Ishikawa (cell line): ENCODE data around the gene ADD2.

ENCODE experiments used
- EGR1 ChIP-seq: IDR thresholded peaks from 2 replicates; pipeline ENCODE4 v1.6.1; 2012
- EP300 ChIP-seq: IDR thresholded peaks from 2 replicates; pipeline ENCODE4 v1.6.1; 2012; ENCODE audit warnings: borderline replicate concordance
- FOXM1 ChIP-seq: IDR thresholded peaks from 2 replicates; pipeline ENCODE4 v1.6.1; 2012; ENCODE audit warnings: low read depth, borderline replicate concordance
- RAD21 ChIP-seq: IDR thresholded peaks from 2 replicates; pipeline ENCODE4 v1.6.1; 2012; ENCODE audit warnings: low read depth
- TCF12 ChIP-seq: IDR thresholded peaks from 2 replicates; pipeline ENCODE4 v1.6.1; 2012; ENCODE audit warnings: low read depth
- TEAD4 ChIP-seq: IDR thresholded peaks from 2 replicates; pipeline ENCODE4 v1.6.1; 2012
- YY1 ChIP-seq: IDR thresholded peaks from 2 replicates; pipeline ENCODE4 v1.6.1; 2012; ENCODE audit warnings: low read depth
- TF ChIP-seq, protein P1 (sequence below): IDR thresholded peaks from 2 replicates; pipeline ENCODE4 v1.6.1; 2012
- TF ChIP-seq, protein P2 (sequence below): IDR thresholded peaks from 2 replicates; pipeline ENCODE4 v1.6.1; 2012
- TF ChIP-seq, protein P3 (sequence below): IDR thresholded peaks from 2 replicates; pipeline ENCODE4 v1.6.1; 2012; ENCODE audit warnings: low read depth, mild to moderate bottlenecking

DNA sequence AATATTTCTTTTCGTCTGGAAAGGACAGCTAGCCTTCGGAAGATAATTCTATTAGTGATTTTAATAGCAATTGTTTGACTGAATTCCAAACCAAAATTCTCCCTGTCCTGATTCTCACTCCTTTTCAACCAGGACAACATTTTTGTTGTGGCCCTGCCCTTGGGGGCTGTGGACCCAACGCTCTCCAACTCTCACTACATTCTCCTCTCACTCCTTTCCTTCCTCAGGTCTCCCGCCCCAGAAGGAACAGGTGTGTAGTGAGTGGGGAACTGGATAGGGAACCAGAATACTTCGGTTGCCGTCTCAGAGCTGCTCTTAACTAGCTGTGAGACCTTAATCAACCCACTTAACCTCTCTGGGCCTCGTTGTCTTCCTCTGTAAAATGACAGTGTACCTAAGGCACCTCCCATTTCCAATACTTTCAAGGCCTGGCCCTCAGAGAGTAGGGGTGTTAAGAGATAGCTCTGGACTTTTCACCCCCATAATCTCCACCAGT, 638 bp upstream of the ADD2 start:
- TF ChIP-seq EP300, result no peak
- no peak for TF ChIP-seq TEAD4
- TF ChIP-seq RAD21, result no peak
- no peak for TF ChIP-seq YY1
- TF ChIP-seq TCF12, result no peak
- no peak for TF ChIP-seq EGR1
- TF ChIP-seq, protein P1, sequence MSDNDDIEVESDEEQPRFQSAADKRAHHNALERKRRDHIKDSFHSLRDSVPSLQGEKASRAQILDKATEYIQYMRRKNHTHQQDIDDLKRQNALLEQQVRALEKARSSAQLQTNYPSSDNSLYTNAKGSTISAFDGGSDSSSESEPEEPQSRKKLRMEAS, result no peak
- TF ChIP-seq, protein P2, sequence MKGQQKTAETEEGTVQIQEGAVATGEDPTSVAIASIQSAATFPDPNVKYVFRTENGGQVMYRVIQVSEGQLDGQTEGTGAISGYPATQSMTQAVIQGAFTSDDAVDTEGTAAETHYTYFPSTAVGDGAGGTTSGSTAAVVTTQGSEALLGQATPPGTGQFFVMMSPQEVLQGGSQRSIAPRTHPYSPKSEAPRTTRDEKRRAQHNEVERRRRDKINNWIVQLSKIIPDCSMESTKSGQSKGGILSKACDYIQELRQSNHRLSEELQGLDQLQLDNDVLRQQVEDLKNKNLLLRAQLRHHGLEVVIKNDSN, result no peak
- TF ChIP-seq FOXM1, result no peak
- TF ChIP-seq, protein P3, sequence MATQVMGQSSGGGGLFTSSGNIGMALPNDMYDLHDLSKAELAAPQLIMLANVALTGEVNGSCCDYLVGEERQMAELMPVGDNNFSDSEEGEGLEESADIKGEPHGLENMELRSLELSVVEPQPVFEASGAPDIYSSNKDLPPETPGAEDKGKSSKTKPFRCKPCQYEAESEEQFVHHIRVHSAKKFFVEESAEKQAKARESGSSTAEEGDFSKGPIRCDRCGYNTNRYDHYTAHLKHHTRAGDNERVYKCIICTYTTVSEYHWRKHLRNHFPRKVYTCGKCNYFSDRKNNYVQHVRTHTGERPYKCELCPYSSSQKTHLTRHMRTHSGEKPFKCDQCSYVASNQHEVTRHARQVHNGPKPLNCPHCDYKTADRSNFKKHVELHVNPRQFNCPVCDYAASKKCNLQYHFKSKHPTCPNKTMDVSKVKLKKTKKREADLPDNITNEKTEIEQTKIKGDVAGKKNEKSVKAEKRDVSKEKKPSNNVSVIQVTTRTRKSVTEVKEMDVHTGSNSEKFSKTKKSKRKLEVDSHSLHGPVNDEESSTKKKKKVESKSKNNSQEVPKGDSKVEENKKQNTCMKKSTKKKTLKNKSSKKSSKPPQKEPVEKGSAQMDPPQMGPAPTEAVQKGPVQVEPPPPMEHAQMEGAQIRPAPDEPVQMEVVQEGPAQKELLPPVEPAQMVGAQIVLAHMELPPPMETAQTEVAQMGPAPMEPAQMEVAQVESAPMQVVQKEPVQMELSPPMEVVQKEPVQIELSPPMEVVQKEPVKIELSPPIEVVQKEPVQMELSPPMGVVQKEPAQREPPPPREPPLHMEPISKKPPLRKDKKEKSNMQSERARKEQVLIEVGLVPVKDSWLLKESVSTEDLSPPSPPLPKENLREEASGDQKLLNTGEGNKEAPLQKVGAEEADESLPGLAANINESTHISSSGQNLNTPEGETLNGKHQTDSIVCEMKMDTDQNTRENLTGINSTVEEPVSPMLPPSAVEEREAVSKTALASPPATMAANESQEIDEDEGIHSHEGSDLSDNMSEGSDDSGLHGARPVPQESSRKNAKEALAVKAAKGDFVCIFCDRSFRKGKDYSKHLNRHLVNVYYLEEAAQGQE, result no peak
